ENCODE results near the gene SPG7.

DNA sequence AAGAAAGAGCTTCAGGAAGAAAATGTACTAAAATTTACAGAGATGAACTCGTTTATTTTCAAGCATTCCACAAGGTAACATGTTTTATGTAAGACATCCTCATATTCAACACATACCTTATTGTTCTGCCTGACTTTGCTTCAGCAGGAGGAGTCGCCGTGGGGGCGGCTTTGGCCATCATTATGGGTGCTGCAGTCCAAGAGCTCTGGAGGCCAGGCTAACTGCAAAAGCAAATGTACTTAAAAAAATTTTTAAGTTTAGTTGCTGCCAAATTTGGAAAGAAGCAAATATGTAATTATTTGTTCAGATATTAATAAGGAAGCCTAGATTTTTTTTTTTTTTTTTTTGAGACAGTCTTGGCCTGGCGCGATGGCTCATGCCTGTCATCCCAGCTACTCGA, 4.1 kb upstream of the SPG7 start:
- TF ChIP-seq, protein P1, sequence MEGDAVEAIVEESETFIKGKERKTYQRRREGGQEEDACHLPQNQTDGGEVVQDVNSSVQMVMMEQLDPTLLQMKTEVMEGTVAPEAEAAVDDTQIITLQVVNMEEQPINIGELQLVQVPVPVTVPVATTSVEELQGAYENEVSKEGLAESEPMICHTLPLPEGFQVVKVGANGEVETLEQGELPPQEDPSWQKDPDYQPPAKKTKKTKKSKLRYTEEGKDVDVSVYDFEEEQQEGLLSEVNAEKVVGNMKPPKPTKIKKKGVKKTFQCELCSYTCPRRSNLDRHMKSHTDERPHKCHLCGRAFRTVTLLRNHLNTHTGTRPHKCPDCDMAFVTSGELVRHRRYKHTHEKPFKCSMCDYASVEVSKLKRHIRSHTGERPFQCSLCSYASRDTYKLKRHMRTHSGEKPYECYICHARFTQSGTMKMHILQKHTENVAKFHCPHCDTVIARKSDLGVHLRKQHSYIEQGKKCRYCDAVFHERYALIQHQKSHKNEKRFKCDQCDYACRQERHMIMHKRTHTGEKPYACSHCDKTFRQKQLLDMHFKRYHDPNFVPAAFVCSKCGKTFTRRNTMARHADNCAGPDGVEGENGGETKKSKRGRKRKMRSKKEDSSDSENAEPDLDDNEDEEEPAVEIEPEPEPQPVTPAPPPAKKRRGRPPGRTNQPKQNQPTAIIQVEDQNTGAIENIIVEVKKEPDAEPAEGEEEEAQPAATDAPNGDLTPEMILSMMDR (IDR thresholded peaks at IDR 0.05) = no peak
- TF ChIP-seq POLR2AphosphoS5 (IDR thresholded peaks at IDR 0.05; ENCODE audit: low read depth, low read length) = no peak
- TF ChIP-seq, protein P2, sequence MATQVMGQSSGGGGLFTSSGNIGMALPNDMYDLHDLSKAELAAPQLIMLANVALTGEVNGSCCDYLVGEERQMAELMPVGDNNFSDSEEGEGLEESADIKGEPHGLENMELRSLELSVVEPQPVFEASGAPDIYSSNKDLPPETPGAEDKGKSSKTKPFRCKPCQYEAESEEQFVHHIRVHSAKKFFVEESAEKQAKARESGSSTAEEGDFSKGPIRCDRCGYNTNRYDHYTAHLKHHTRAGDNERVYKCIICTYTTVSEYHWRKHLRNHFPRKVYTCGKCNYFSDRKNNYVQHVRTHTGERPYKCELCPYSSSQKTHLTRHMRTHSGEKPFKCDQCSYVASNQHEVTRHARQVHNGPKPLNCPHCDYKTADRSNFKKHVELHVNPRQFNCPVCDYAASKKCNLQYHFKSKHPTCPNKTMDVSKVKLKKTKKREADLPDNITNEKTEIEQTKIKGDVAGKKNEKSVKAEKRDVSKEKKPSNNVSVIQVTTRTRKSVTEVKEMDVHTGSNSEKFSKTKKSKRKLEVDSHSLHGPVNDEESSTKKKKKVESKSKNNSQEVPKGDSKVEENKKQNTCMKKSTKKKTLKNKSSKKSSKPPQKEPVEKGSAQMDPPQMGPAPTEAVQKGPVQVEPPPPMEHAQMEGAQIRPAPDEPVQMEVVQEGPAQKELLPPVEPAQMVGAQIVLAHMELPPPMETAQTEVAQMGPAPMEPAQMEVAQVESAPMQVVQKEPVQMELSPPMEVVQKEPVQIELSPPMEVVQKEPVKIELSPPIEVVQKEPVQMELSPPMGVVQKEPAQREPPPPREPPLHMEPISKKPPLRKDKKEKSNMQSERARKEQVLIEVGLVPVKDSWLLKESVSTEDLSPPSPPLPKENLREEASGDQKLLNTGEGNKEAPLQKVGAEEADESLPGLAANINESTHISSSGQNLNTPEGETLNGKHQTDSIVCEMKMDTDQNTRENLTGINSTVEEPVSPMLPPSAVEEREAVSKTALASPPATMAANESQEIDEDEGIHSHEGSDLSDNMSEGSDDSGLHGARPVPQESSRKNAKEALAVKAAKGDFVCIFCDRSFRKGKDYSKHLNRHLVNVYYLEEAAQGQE (IDR thresholded peaks at IDR 0.05; ENCODE audit: insufficient read depth in 1 of 2, low read depth in 2 of 2, low read length in 1 of 2) = no peak
- no peak for TF ChIP-seq TCF7L2 (IDR thresholded peaks at IDR 0.05; ENCODE audit: low read depth, low read length)
- no peak for TF ChIP-seq SIN3A (IDR thresholded peaks at IDR 0.05; ENCODE audit: borderline replicate concordance, insufficient read depth, low read depth, low read length)
